Activated gamma-delta T cell treated with anti-CD3 and anti-CD28 coated beads, Interleukin-2, amount 50 U/mL, for 16 hours (primary cell): ENCODE measurements around the gene PTPRN2.

Experiments used
- DNase-seq: peaks from one replicate; pipeline ENCODE4 v3.0.0-alpha.2; 2020; ENCODE audit warnings: low read depth

Gene PTPRN2

GRCh38 chr7:158251061-158251965 is 336.3 kb downstream of the PTPRN2 start:
- no peak for DNase-seq

GRCh38 chr7:158249692-158250091 is 337.9 kb downstream of the PTPRN2 start:
- DNase-seq: no peak

GRCh38 chr7:158248816-158249215 is 338.8 kb downstream of the PTPRN2 start:
- DNase-seq: no peak

GRCh38 chr7:158247758-158248487 is 339.7 kb downstream of the PTPRN2 start:
- DNase-seq: no peak

GRCh38 chr7:158246960-158247673 is 340.5 kb downstream of the PTPRN2 start:
- DNase-seq: no peak

- no peak for DNase-seq
These were observed 341.2 kb downstream of the PTPRN2 start for GRCh38 chr7:158246272-158246959.

GRCh38 chr7:158245724-158246041 is 341.9 kb downstream of the PTPRN2 start:
- DNase-seq: no peak

- no peak for DNase-seq
These were observed 342.5 kb downstream of the PTPRN2 start for GRCh38 chr7:158244873-158245723.

- no peak for DNase-seq
These were observed 343.2 kb downstream of the PTPRN2 start for GRCh38 chr7:158244430-158244829.

- DNase-seq: no peak
These were observed 345.7 kb downstream of the PTPRN2 start for GRCh38 chr7:158241919-158242318.

GRCh38 chr7:158240801-158241200 is 346.8 kb downstream of the PTPRN2 start:
- no peak for DNase-seq

- no peak for DNase-seq
These were observed 348.2 kb downstream of the PTPRN2 start for GRCh38 chr7:158239290-158239981.

GRCh38 chr7:158238616-158239289 is 348.9 kb downstream of the PTPRN2 start:
- DNase-seq: no peak

GRCh38 chr7:158237672-158238335 is 349.8 kb downstream of the PTPRN2 start:
- no peak for DNase-seq

- no peak for DNase-seq
These were observed 351.2 kb downstream of the PTPRN2 start for GRCh38 chr7:158236400-158236799.

GRCh38 chr7:158235862-158236261 is 351.8 kb downstream of the PTPRN2 start:
- no peak for DNase-seq

- DNase-seq: no peak
These were observed 357.7 kb downstream of the PTPRN2 start for GRCh38 chr7:158229945-158230344.

- no peak for DNase-seq
These were observed 358.6 kb downstream of the PTPRN2 start for GRCh38 chr7:158228986-158229385.

GRCh38 chr7:158228131-158228530 is 359.5 kb downstream of the PTPRN2 start:
- DNase-seq: no peak
